HAP-1 (cell line): Measurements from ENCODE around the gene BAHCC1.

Experiments
- DNase-seq, 2 experiments: peaks; one replicate each; pipeline ENCODE4 v3.0.0-alpha.2; 2016 to 2020; ENCODE audit warnings: low spot score in 2 of 2
- H3K27me3 ChIP-seq: fragments of 250-450 bp; sonication (Bioruptor Pico); 2 replicates; pipeline ENCODE4 v1.5.1; 2020; ENCODE audit warnings: low read depth, mild to moderate bottlenecking, moderate library complexity
- H3K36me3 ChIP-seq: fragments of 250-450 bp; sonication (Bioruptor Pico); replicated peaks from 2 replicates; pipeline ENCODE4 v1.5.1; 2020; ENCODE audit warnings: mild to moderate bottlenecking
- H3K4me1 ChIP-seq: fragments of 250-450 bp; sonication (Bioruptor Pico); 2 replicates; pipeline ENCODE4 v1.5.1; 2020; ENCODE audit warnings: mild to moderate bottlenecking
- H3K4me3 ChIP-seq: fragments of 250-450 bp; sonication (Bioruptor Pico); 2 replicates; pipeline ENCODE4 v1.5.1; 2020; ENCODE audit warnings: mild to moderate bottlenecking, moderate library complexity
- H3K9me3 ChIP-seq: fragments of 250-450 bp; sonication (Bioruptor Pico); 2 replicates; pipeline ENCODE4 v1.5.1; 2020; ENCODE audit warnings: mild to moderate bottlenecking, moderate library complexity
- in situ Hi-C: fragments of 300-500 bp; cut with MboI; formaldehyde crosslinking; loops from 3 replicates; pipeline ENCODE4 v1.14.3; 2020; ENCODE audit warnings: low sequenced_read_pairs, inconsistent platforms, mixed read lengths

The BAHCC1 gene

GRCh38 chr17:81376946-81377714 is 18.1 kb upstream of the BAHCC1 start:
- Histone ChIP-seq H3K9me3 (no peaks in the 10 kb centered on the region), H3K4me3 (no peak overlapping the region), H3K4me1 (no peaks in the 10 kb centered on the region; the same call in 1 of the 2 replicates), H3K36me3 (no peaks in the 10 kb centered on the region), H3K27me3 (no peaks in the 10 kb centered on the region)
- in situ Hi-C loops = no loop called here
- DNase-seq = no peak

- no peak for DNase-seq
- H3K4me3 ChIP-seq = no peak overlapping the region
- no peaks in the 10 kb centered on the region for H3K9me3 ChIP-seq
- H3K36me3 ChIP-seq = no peaks in the 10 kb centered on the region
- H3K4me1 ChIP-seq = no peaks in the 10 kb centered on the region; the same call in 1 of the 2 replicates
- in situ Hi-C loops = no loop called here
- H3K27me3 ChIP-seq = no peaks in the 10 kb centered on the region
These were observed 16.2 kb upstream of the BAHCC1 start for GRCh38 chr17:81378941-81379511.

GRCh38 chr17:81379523-81379942 is 15.7 kb upstream of the BAHCC1 start:
- H3K4me1 ChIP-seq = no peaks in the 10 kb centered on the region; the same call in 1 of the 2 replicates
- no peaks in the 10 kb centered on the region for H3K27me3 ChIP-seq
- no peaks in the 10 kb centered on the region for H3K36me3 ChIP-seq
- in situ Hi-C loops = no loop called here
- no peak for DNase-seq
- no peaks in the 10 kb centered on the region for H3K9me3 ChIP-seq
- no peak overlapping the region for H3K4me3 ChIP-seq

- in situ Hi-C loops = no loop called here
- H3K36me3 ChIP-seq = no peaks in the 10 kb centered on the region
- no peaks in the 10 kb centered on the region for H3K9me3 ChIP-seq
- no peak for DNase-seq
- no peaks in the 10 kb centered on the region for H3K27me3 ChIP-seq
- H3K4me3 ChIP-seq = no peak overlapping the region
- no peaks in the 10 kb centered on the region for H3K4me1 ChIP-seq
These were observed 15.1 kb upstream of the BAHCC1 start for GRCh38 chr17:81380131-81380530.

GRCh38 chr17:81380666-81381518 is 14.4 kb upstream of the BAHCC1 start:
- Histone ChIP-seq H3K4me3 (no peak overlapping the region), H3K27me3 (no peaks in the 10 kb centered on the region), H3K9me3 (no peaks in the 10 kb centered on the region), H3K36me3 (no peaks in the 10 kb centered on the region), H3K4me1 (no peaks in the 10 kb centered on the region)
- no peak for DNase-seq
- in situ Hi-C loops = no loop called here

- peaks cover 4% of the 10 kb centered on the region; the same call in 1 of the 2 replicates for H3K4me1 ChIP-seq
- no peaks in the 10 kb centered on the region for H3K9me3 ChIP-seq
- no peak for DNase-seq
- no peaks in the 10 kb centered on the region for H3K36me3 ChIP-seq
- no peak overlapping the region for H3K4me3 ChIP-seq
- no peaks in the 10 kb centered on the region for H3K27me3 ChIP-seq
- in situ Hi-C loops = no loop called here
These were observed 13.4 kb upstream of the BAHCC1 start for GRCh38 chr17:81381632-81382577.

- Histone ChIP-seq H3K4me3 (no peak overlapping the region), H3K9me3 (no peaks in the 10 kb centered on the region), H3K4me1 (peaks cover 8% of the 10 kb centered on the region), H3K27me3 (no peaks in the 10 kb centered on the region), H3K36me3 (no peaks in the 10 kb centered on the region)
- DNase-seq = no peak
- in situ Hi-C loops = no loop called here
These were observed 12.4 kb upstream of the BAHCC1 start for GRCh38 chr17:81382851-81383250.

GRCh38 chr17:81383504-81384421 is 11.5 kb upstream of the BAHCC1 start:
- no peak overlapping the region for H3K4me3 ChIP-seq
- no peaks in the 10 kb centered on the region for H3K36me3 ChIP-seq
- in situ Hi-C loops = no loop called here
- no peak for DNase-seq
- H3K9me3 ChIP-seq = no peaks in the 10 kb centered on the region
- peaks cover 12% of the 10 kb centered on the region for H3K4me1 ChIP-seq
- no peaks in the 10 kb centered on the region for H3K27me3 ChIP-seq

- Histone ChIP-seq H3K27me3 (no peaks in the 10 kb centered on the region), H3K4me1 (peaks cover 12% of the 10 kb centered on the region), H3K36me3 (no peaks in the 10 kb centered on the region), H3K4me3 (no peak overlapping the region), H3K9me3 (no peaks in the 10 kb centered on the region)
- in situ Hi-C loops = no loop called here
- DNase-seq = no peak
These were observed 10.3 kb upstream of the BAHCC1 start for GRCh38 chr17:81384929-81385319.

GRCh38 chr17:81385320-81386111 is 9.7 kb upstream of the BAHCC1 start:
- H3K4me1 ChIP-seq = peaks cover 12% of the 10 kb centered on the region
- no peaks in the 10 kb centered on the region for H3K27me3 ChIP-seq
- no peak overlapping the region for H3K4me3 ChIP-seq
- no peak for DNase-seq
- in situ Hi-C loops = no loop called here
- H3K9me3 ChIP-seq = no peaks in the 10 kb centered on the region
- no peaks in the 10 kb centered on the region for H3K36me3 ChIP-seq

GRCh38 chr17:81386141-81386645 is 9.1 kb upstream of the BAHCC1 start:
- peaks cover 12% of the 10 kb centered on the region for H3K4me1 ChIP-seq
- no peak for DNase-seq
- no peaks in the 10 kb centered on the region for H3K9me3 ChIP-seq
- no peaks in the 10 kb centered on the region for H3K27me3 ChIP-seq
- no peaks in the 10 kb centered on the region for H3K36me3 ChIP-seq
- H3K4me3 ChIP-seq = peak overlapping the region; percentile 35
- in situ Hi-C loops = no loop called here
